ENCODE data around the gene ICA1. TPM values are rescaled to one million over a fixed set of nuclear protein-coding genes. Genes with fewer than 3 reads are reported as not detected.
A peak's percentile ranks its signal among the peaks of the same experiment; 100 is the strongest.

The ICA1 gene
- total RNA-seq, 4 donors from 2014 or later: 1.6 to 20.9 (median 4.0) TPM

DNA sequence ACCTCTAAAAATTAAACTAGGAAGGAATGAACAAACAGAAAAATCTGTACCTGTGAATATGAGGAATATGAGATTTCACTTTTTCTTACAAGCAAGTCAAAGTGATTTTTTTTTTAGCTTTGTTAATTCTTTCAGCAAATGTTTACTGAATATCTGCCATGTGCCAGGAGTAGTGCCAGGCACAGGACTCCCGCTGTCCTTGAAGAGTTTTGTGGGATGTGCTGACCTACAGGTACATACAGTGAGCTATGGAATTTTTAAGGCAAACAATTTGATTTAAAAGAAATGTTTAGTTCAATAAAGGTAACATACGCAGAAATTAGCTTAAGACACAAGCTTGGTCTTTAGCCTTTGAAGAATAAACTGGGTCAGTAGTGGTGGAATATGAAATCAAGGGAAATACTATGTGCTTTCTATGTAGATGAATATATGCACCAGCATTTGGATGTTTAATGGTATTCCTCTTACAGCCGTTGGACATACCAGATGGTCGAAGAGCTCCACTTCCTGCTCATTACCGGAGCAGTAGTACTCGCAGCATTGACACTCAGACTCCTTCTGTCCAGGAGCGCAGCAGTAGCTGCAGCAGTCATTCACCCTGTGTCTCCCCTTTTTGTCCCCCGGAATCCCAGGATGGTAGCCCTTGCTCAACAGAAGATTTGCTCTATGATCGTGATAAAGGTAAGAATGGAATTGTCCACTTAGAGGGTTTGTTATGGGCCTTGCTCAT, 191.4 kb downstream of the ICA1 start:
- no peak for DNase-seq
- Histone ChIP-seq H3K9me3 (no peaks in the 10 kb centered on the region), H3K36me3 (no peaks in the 10 kb centered on the region), H3K27ac (no peak overlapping the region), H3K27me3 (no peaks in the 10 kb centered on the region), H3K4me1 (peaks cover 12 to 16% of the 10 kb centered on the region in 2 donors), H3K4me3 (no peak overlapping the region)
- in situ Hi-C loops (cut with MboI; ENCODE audit: low sequenced_read_pairs in 4 of 4) (no loop called here), intact Hi-C loops (cut with DNase I; ENCODE audit: low total_unique reads) (no loop called here)
- ATAC-seq: no peak
- TF ChIP-seq, protein P1, sequence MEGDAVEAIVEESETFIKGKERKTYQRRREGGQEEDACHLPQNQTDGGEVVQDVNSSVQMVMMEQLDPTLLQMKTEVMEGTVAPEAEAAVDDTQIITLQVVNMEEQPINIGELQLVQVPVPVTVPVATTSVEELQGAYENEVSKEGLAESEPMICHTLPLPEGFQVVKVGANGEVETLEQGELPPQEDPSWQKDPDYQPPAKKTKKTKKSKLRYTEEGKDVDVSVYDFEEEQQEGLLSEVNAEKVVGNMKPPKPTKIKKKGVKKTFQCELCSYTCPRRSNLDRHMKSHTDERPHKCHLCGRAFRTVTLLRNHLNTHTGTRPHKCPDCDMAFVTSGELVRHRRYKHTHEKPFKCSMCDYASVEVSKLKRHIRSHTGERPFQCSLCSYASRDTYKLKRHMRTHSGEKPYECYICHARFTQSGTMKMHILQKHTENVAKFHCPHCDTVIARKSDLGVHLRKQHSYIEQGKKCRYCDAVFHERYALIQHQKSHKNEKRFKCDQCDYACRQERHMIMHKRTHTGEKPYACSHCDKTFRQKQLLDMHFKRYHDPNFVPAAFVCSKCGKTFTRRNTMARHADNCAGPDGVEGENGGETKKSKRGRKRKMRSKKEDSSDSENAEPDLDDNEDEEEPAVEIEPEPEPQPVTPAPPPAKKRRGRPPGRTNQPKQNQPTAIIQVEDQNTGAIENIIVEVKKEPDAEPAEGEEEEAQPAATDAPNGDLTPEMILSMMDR (IDR thresholded peaks at IDR 0.05 in 4 of 5, conservative IDR thresholded peaks at IDR 0.05 in 1 of 5): no peak
- TF ChIP-seq POLR2A (IDR thresholded peaks at IDR 0.05): no peak

DNA sequence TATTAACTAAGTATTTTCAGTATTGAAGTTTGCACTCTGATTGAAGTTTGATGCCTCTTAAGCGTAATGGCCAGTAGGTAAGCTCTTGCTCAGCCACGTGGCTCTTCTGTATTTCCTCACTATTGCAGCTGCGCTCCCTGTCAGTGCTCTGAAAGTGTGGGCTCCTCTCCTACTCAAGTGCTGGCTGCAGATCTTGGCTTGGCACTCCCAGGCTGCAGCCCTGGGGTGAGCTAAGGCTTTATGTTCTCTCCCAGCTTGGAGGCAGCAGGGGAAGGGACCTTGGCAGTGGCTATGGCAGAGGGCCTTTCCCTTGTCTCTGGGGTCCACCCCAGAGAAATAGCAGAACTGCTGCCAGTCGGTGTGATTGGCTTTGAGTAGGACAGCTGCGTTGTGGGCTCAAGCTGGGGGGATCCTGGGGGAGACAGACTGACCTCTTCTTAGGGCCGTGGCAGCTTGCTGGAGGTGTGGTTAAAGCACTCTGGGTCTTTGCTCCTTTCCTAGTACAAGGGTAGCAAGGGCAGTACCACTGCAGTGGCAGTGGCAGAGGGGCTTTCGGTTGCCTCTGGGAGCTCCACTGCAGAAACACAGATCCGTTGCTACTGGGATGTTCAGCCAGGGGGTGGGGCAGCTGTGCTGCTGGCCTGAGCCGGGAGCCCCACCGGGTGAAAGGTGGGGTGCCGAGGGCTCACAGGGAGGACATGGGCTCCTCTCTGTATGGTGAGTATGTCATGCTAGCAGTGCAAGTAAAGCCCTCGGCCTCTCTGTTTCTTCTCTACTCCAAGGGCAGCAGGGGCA, 192.9 kb downstream of the ICA1 start:
- DNase-seq (peak; percentile 4 to 41), ATAC-seq (peak; percentile 47 to 80)
- no peak for TF ChIP-seq POLR2A (IDR thresholded peaks at IDR 0.05)
- TF ChIP-seq, protein P1 (IDR thresholded peaks at IDR 0.05 in 4 of 5, conservative IDR thresholded peaks at IDR 0.05 in 1 of 5): no peak
- H3K36me3 ChIP-seq: no peaks in the 10 kb centered on the region
- no peaks in the 10 kb centered on the region for H3K27me3 ChIP-seq
- no peak overlapping the region for H3K27ac ChIP-seq
- peaks cover 12 to 23% of the 10 kb centered on the region in 2 donors for H3K4me1 ChIP-seq
- no peak overlapping the region for H3K4me3 ChIP-seq
- intact Hi-C loops (cut with DNase I; ENCODE audit: low total_unique reads): loop anchor here (10.0 kb wide), 1 partner anchor 146 kb away; no protein-coding TSS in a partner anchor
- in situ Hi-C loops (cut with MboI; ENCODE audit: low sequenced_read_pairs in 4 of 4): no loop called here
- H3K9me3 ChIP-seq: no peaks in the 10 kb centered on the region

DNA sequence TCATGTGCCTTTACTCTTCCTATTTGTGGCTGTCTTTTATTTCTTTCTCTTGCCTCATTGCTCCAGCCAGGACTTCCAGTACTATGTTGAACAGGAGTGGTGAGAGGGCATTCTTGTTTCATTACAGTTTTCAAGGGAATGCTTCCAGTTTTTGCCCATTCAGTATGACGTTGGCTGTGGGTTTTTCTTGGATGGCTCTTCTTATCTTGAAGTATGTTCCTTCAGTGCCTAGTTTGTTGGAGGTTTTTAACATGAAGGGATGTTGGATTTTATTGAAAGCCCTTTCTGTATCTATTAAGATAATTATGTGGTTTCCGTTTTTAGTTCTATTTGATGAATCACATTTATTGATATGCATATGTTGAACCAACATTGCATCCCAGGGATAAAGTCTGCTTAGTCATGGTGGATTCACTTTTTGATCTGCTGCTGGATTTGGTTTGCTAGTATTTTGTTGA, 196.6 kb downstream of the ICA1 start:
- no peaks in the 10 kb centered on the region for H3K9me3 ChIP-seq
- in situ Hi-C loops (cut with MboI; ENCODE audit: low sequenced_read_pairs in 4 of 4): no loop called here
- no peaks in the 10 kb centered on the region for H3K27me3 ChIP-seq
- no peaks in the 10 kb centered on the region for H3K36me3 ChIP-seq
- no peak for TF ChIP-seq POLR2A (IDR thresholded peaks at IDR 0.05)
- H3K27ac ChIP-seq: no peak overlapping the region
- intact Hi-C loops (cut with DNase I; ENCODE audit: low total_unique reads): loop anchor here (10.0 kb wide), 1 partner anchor 149 kb away; no protein-coding TSS in a partner anchor
- ATAC-seq (no peak), DNase-seq (no peak)
- no peak overlapping the region for H3K4me3 ChIP-seq
- H3K4me1 ChIP-seq: peaks cover 12 to 23% of the 10 kb centered on the region in 2 donors

DNA sequence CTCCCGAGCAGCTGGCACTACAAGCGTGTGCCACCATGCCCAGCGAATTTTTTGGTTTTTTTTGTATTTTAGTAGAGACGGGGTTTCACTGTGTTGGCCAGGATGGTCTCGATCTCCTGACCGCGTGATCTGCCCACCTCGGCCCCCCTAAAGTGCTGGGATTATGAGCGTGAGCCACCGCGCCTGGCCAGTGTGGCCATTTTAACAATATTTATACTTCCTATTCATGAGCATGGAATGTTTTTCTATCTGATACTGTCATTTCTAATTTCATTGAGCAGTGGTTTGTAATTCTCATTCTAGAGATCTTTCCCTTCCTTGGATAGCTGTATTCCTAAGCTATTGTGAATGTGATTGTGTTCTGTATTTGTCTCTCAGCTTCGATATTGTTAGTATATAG, 197.1 kb downstream of the ICA1 start:
- Histone ChIP-seq H3K36me3 (no peaks in the 10 kb centered on the region), H3K4me1 (peaks cover 12 to 23% of the 10 kb centered on the region in 2 donors), H3K9me3 (no peaks in the 10 kb centered on the region), H3K27me3 (no peaks in the 10 kb centered on the region), H3K27ac (no peak overlapping the region), H3K4me3 (no peak overlapping the region)
- DNase-seq: no peak
- in situ Hi-C loops (cut with MboI; ENCODE audit: low sequenced_read_pairs in 4 of 4): no loop called here
- ATAC-seq: no peak
- TF ChIP-seq POLR2A (IDR thresholded peaks at IDR 0.05): no peak
- TF ChIP-seq, protein P1 (IDR thresholded peaks at IDR 0.05 in 4 of 5, conservative IDR thresholded peaks at IDR 0.05 in 1 of 5): no peak
- intact Hi-C loops (cut with DNase I; ENCODE audit: low total_unique reads): loop anchor here (10.0 kb wide), 1 partner anchor 150 kb away; no protein-coding TSS in a partner anchor

All from gastrocnemius medialis (tissue), 4 donors.